ENCODE results near the gene DMXL1. TPM values are rescaled to one million over a fixed set of nuclear protein-coding genes. Genes with fewer than 3 reads are reported as not detected.
A peak's percentile ranks its signal among the peaks of the same experiment; 100 is the strongest.
"Not testable (repeated sequence)": the region's sequence is repeated elsewhere in the genome, so short reads cannot be mapped to it uniquely, and the experiment has no call there.

Gene DMXL1
- total and polyA plus RNA-seq, 4 donors, result 4.3 to 38.1 (median 25.1) TPM

DNA sequence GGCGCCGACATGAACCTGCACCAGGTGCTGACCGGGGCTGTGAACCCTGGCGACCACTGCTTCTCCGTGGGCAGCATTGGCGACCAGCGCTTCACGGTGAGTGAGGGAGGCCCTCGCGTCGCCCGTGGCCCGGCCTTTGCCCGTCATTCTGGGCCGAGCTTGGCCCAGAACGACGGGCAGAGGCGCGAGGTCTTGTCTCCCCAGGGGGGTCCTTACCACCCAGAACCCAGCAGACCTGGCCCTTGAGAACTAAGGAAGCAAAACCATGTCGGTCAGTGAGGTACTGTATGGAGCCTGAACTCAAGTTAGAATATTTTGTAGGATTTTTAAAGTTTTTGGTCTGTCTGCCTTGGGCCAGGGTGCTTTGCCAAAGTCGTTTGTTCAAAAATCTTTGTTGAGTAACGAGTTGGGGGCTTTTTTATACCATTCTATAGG lies 691 bp downstream of the DMXL1 start:
- Histone ChIP-seq H3K9me3 (ENCODE audit: control insufficient read depth in 4 of 4, low read length in 3 of 4) (no peaks in the 10 kb centered on the region), H3K9ac (ENCODE audit: low read depth in 1 of 2, low read length in 2 of 2) (peak overlapping the region; percentile 71 to 93), H3K4me1 (ENCODE audit: control insufficient read depth in 4 of 4, insufficient read depth in 4 of 4, low read length in 3 of 4) (peaks cover 8 to 30% (median 17%) of the 10 kb centered on the region in 4 donors), H3K4me3 (ENCODE audit: low read depth in 1 of 3, low read length in 3 of 3) (peak overlapping the region; percentile 67 to 81 (median 80)), H3K36me3 (ENCODE audit: control insufficient read depth in 4 of 4, insufficient read depth in 3 of 4, low read depth in 1 of 4, low read length in 3 of 4) (no peaks in the 10 kb centered on the region), H3K27me3 (ENCODE audit: control insufficient read depth in 4 of 4, insufficient read depth in 4 of 4, low read length in 3 of 4) (no peaks in the 10 kb centered on the region), H3K27ac (ENCODE audit: low read depth in 1 of 2, low read length in 2 of 2) (peak overlapping the region; percentile 98 to 99)
- DNase-seq (ENCODE audit: low spot score), result no peak
- TF ChIP-seq JUND (IDR thresholded peaks at IDR 0.05) (no peak), HNF4A (conservative IDR thresholded peaks at IDR 0.05) (no peak), NR2F2 (IDR thresholded peaks at IDR 0.05) (no peak), TAF1 (conservative IDR thresholded peaks at IDR 0.05) (no peak), RAD21 (IDR thresholded peaks at IDR 0.05) (no peak)
- under 1% methylated on average over 22 of the region's 22 CpGs for WGBS

DNA sequence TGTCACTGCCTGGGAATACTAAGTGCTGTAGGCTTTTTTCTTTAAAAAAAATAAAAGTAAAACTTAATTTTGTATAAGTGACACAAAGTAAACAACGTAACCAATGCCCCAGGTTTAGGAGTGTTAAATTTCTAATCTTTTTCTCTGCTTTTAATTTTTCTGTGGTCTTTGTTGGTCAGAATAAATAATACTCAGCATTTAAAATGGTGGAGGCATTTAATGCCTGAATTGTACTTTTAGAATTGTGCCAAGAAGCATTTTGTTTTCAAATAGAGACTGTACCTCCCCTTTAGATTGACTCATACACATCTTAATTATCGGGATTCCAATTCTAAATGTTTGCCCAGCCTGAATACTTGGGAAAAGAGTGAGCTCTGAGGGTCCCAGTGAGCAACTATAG lies 1.6 kb downstream of the DMXL1 start:
- no peak for DNase-seq (ENCODE audit: low spot score)
- Histone ChIP-seq H3K27me3 (ENCODE audit: control insufficient read depth in 4 of 4, insufficient read depth in 4 of 4, low read length in 3 of 4) (no peaks in the 10 kb centered on the region), H3K9me3 (ENCODE audit: control insufficient read depth in 4 of 4, low read length in 3 of 4) (no peaks in the 10 kb centered on the region), H3K4me3 (ENCODE audit: low read depth in 1 of 3, low read length in 3 of 3) (peak overlapping the region; percentile 18 to 80 (median 67)), H3K27ac (ENCODE audit: low read depth in 1 of 2, low read length in 2 of 2) (no peak overlapping the region), H3K9ac (ENCODE audit: low read depth in 1 of 2, low read length in 2 of 2) (peak overlapping the region in 1 of 2 donors; percentile 71), H3K36me3 (ENCODE audit: control insufficient read depth in 4 of 4, insufficient read depth in 3 of 4, low read depth in 1 of 4, low read length in 3 of 4) (no peaks in the 10 kb centered on the region), H3K4me1 (ENCODE audit: control insufficient read depth in 4 of 4, insufficient read depth in 4 of 4, low read length in 3 of 4) (peaks cover 8 to 30% (median 17%) of the 10 kb centered on the region in 4 donors)
- 68% methylated on average over 2 of the region's 2 CpGs for WGBS
- TF ChIP-seq RAD21 (IDR thresholded peaks at IDR 0.05) (no peak), GABPA (IDR thresholded peaks at IDR 0.05 in 1 of 2, conservative IDR thresholded peaks at IDR 0.05 in 1 of 2) (no peak), EGR1 (IDR thresholded peaks at IDR 0.05; ENCODE audit: low read depth in 2 of 2) (no peak), SP1 (IDR thresholded peaks at IDR 0.05) (no peak), RXRA (IDR thresholded peaks at IDR 0.05) (no peak), JUND (IDR thresholded peaks at IDR 0.05) (no peak), YY1 (IDR thresholded peaks at IDR 0.05) (no peak), HNF4G (IDR thresholded peaks at IDR 0.05) (no peak), TAF1 (conservative IDR thresholded peaks at IDR 0.05) (no peak), HNF4A (conservative IDR thresholded peaks at IDR 0.05) (no peak), NR2F2 (IDR thresholded peaks at IDR 0.05) (no peak)
- TF ChIP-seq, protein P1, sequence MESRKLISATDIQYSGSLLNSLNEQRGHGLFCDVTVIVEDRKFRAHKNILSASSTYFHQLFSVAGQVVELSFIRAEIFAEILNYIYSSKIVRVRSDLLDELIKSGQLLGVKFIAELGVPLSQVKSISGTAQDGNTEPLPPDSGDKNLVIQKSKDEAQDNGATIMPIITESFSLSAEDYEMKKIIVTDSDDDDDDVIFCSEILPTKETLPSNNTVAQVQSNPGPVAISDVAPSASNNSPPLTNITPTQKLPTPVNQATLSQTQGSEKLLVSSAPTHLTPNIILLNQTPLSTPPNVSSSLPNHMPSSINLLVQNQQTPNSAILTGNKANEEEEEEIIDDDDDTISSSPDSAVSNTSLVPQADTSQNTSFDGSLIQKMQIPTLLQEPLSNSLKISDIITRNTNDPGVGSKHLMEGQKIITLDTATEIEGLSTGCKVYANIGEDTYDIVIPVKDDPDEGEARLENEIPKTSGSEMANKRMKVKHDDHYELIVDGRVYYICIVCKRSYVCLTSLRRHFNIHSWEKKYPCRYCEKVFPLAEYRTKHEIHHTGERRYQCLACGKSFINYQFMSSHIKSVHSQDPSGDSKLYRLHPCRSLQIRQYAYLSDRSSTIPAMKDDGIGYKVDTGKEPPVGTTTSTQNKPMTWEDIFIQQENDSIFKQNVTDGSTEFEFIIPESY (IDR thresholded peaks at IDR 0.05), result no peak
- TF ChIP-seq, protein P2, sequence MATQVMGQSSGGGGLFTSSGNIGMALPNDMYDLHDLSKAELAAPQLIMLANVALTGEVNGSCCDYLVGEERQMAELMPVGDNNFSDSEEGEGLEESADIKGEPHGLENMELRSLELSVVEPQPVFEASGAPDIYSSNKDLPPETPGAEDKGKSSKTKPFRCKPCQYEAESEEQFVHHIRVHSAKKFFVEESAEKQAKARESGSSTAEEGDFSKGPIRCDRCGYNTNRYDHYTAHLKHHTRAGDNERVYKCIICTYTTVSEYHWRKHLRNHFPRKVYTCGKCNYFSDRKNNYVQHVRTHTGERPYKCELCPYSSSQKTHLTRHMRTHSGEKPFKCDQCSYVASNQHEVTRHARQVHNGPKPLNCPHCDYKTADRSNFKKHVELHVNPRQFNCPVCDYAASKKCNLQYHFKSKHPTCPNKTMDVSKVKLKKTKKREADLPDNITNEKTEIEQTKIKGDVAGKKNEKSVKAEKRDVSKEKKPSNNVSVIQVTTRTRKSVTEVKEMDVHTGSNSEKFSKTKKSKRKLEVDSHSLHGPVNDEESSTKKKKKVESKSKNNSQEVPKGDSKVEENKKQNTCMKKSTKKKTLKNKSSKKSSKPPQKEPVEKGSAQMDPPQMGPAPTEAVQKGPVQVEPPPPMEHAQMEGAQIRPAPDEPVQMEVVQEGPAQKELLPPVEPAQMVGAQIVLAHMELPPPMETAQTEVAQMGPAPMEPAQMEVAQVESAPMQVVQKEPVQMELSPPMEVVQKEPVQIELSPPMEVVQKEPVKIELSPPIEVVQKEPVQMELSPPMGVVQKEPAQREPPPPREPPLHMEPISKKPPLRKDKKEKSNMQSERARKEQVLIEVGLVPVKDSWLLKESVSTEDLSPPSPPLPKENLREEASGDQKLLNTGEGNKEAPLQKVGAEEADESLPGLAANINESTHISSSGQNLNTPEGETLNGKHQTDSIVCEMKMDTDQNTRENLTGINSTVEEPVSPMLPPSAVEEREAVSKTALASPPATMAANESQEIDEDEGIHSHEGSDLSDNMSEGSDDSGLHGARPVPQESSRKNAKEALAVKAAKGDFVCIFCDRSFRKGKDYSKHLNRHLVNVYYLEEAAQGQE (IDR thresholded peaks at IDR 0.05), result no peak

DNA sequence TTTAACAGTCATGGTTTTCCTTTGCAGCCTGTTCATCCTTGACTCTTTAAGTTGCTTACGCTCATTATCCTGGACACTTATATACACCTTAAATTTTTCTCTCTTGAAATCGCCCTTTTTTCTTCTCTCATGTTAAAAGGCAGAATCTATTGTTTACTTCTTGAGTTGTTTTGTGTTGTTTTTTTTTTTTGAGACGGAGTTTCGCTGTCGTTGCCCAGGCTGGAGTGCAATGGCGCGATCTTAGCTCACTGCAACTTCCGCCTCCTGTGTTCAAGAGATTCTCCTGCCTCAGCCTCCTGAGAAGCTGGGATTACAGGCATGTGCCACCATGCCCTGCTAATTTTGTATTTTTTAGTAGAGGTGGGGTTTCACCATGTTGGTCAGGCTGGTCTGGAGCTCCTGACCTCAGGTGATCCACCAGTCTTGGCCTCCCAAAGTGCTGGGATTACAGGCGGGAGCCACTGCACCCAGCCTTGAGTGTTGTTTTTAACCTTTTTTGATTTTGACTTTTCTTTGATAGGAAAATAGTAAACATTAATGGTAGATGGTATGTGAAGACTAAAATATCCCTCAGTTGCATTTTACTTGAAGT lies 3.0 kb downstream of the DMXL1 start:
- DNase-seq (ENCODE audit: low spot score); H3K27ac ChIP-seq (ENCODE audit: low read depth in 1 of 2, low read length in 2 of 2); H3K4me3 ChIP-seq (ENCODE audit: low read depth in 1 of 3, low read length in 3 of 3); H3K27me3 ChIP-seq (ENCODE audit: control insufficient read depth in 4 of 4, insufficient read depth in 4 of 4, low read length in 3 of 4); H3K9ac ChIP-seq (ENCODE audit: low read depth in 1 of 2, low read length in 2 of 2); H3K9me3 ChIP-seq (ENCODE audit: control insufficient read depth in 4 of 4, low read length in 3 of 4); H3K36me3 ChIP-seq (ENCODE audit: control insufficient read depth in 4 of 4, insufficient read depth in 3 of 4, low read depth in 1 of 4, low read length in 3 of 4): not testable (repeated sequence)
- 94% methylated on average over 9 of the region's 9 CpGs for WGBS
- peaks cover 8 to 31% (median 19%) of the 10 kb centered on the region in 4 donors for H3K4me1 ChIP-seq (ENCODE audit: control insufficient read depth in 4 of 4, insufficient read depth in 4 of 4, low read length in 3 of 4)

Data from liver (tissue), 9 donors.